Hepatocyte (in vitro differentiated cells): Measurements from ENCODE around the gene DSCAML1.

ENCODE experiments used
- CTCF ChIP-seq: fragments of 200-600 bp; sonication (generic); IDR thresholded peaks from 2 replicates; pipeline ENCODE4 v1.5.1; 2016; ENCODE audit warnings: antibody characterized with exemption, mild to moderate bottlenecking; ENCODE audit not compliant: poor library complexity
- EZH2 ChIP-seq: fragments of 200-600 bp; sonication (generic); IDR thresholded peaks from 2 replicates; pipeline ENCODE4 v1.6.1; 2016; ENCODE audit warnings: antibody characterized with exemption, mild to moderate bottlenecking, borderline replicate concordance
- EZH2phosphoT487 ChIP-seq: fragments of 200-600 bp; sonication (generic); IDR thresholded peaks from one replicate; pipeline ENCODE4 v1.6.1; 2018; ENCODE audit warnings: antibody characterized with exemption, mild to moderate bottlenecking, low read depth, moderate library complexity; ENCODE audit not compliant: unreplicated experiment, severe bottlenecking

DNA sequence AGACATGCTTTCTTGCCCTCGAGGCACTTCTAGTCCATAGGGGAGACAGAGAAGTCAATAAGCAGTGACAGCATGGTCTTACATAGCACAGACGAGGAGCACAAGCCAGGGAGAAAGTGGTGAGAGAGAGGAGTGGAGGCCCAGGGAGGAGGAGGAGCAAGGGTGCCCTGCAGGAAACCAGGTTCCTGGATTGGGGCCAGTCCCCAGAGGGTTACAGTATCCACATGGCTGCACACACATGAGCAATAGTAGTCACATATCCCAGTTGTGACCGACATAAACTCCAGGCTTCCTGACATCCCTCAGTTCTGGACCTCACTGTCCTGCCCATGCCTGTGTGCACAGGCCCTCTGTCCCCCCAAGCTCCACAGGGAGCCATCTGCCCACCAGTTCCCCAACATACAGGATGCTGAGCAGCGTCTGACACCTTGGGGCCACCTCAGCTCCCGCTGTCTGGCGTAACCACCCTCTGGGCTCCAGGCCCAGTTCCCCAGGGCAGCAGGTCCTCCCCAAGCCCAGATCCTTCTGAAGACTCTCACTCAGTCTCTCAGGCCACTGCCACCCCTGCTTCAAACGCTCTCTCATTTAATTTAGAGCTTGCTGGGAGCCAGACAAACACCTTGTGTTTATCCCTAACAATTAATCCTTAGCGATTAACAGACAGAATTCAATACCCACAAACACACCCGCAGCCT lies 53.7 kb downstream of the DSCAML1 start:
- TF ChIP-seq CTCF (no peak), EZH2phosphoT487 (no peak), EZH2 (no peak)
